Measurements from ENCODE around the gene RNASE13. TPM values are rescaled to one million over a fixed set of nuclear protein-coding genes. Genes with fewer than 3 reads are reported as not detected.

Gene RNASE13
- total and polyA plus RNA-seq, 2 of the 4 experiments (the other 2 are of a cell fraction): not detected

GRCh38 chr14:20988717-20989470 lies 45.7 kb downstream of the RNASE13 start:
- dilution Hi-C loops (cut with HindIII; ENCODE audit: low sequenced_read_pairs, unreplicated experiment): no loop called here
- peak overlapping the region; percentile 99 for H4K5ac ChIP-seq (ENCODE audit: low read depth, low read length)
- TF ChIP-seq CHD1 (IDR thresholded peaks at IDR 0.05; ENCODE audit: low read depth, low read length): no peak
- no peak for TF ChIP-seq POLR2A (IDR thresholded peaks at IDR 0.05; ENCODE audit: low read depth, low read length)
- no peak for TF ChIP-seq MAZ (IDR thresholded peaks at IDR 0.05; ENCODE audit: borderline replicate concordance, low read depth, low read length)
- no CpG with 5 or more reads among the region's 15 CpGs for WGBS, 2 experiments (ENCODE audit: extremely low coverage in 2 of 2, insufficient read length in 1 of 2)
- H3K4me1 ChIP-seq (ENCODE audit: control insufficient read depth, insufficient read depth, low read length): peaks cover 8% of the 10 kb centered on the region
- H3K14ac ChIP-seq (replicated peaks; ENCODE audit: low read depth, low read length): peak overlapping the region; percentile 95
- peak overlapping the region; percentile 91 for H2BK120ac ChIP-seq (ENCODE audit: low read depth, low read length)
- peak overlapping the region; percentile 98 for H3K4ac ChIP-seq (ENCODE audit: low read depth, low read length)
- intact Hi-C loops (cut with micrococcal nuclease): no loop called here
- peak overlapping the region; percentile 84 for H3K56ac ChIP-seq (ENCODE audit: extremely low read depth, insufficient read depth, low read length)
- peaks cover 9% of the 10 kb centered on the region for H3K36me3 ChIP-seq (ENCODE audit: control insufficient read depth, insufficient read depth, low read length)
- in situ Hi-C loops (cut with MboI; ENCODE audit: low sequenced_read_pairs): loop anchor here (25.0 kb wide), 1 partner anchor 652 kb away; the partner anchor contains the start of genes CCNB1IP1 and PARP2
- H3K9me3 ChIP-seq (ENCODE audit: control insufficient read depth, insufficient read depth, low read length): no peaks in the 10 kb centered on the region
- peak overlapping the region; percentile 75 for H2AFZ ChIP-seq (replicated peaks; ENCODE audit: low read length, poor library complexity)
- H3K4me2 ChIP-seq (ENCODE audit: low read depth, low read length): peak overlapping the region; percentile 85
- peak overlapping the region; percentile 97 for H4K91ac ChIP-seq (ENCODE audit: insufficient read depth, low read depth, low read length)
- H3K27ac ChIP-seq (ENCODE audit: insufficient read depth, low read length): peak overlapping the region; percentile 74
- peak overlapping the region; percentile 93 for H2AK9ac ChIP-seq (replicated peaks; ENCODE audit: low read depth, low read length, poor library complexity)
- no peaks in the 10 kb centered on the region for H4K20me1 ChIP-seq (ENCODE audit: insufficient read depth, low read length)
- peaks cover 16% of the 10 kb centered on the region for H3K9me1 ChIP-seq (ENCODE audit: insufficient read depth, low read length)
- POLR2A ChIA-PET (ENCODE audit: unreplicated experiment): interaction anchor here (0.6 kb wide), 1 partner anchor 260 kb away, joined by 3 read pairs; no protein-coding TSS in a partner anchor
- no TSS peak for BruUV-seq (replicated peaks)
- peak overlapping the region; percentile 85 for H3K18ac ChIP-seq (ENCODE audit: low read depth, low read length)
- H3K27me3 ChIP-seq (ENCODE audit: control insufficient read depth, insufficient read depth, low read length): no peaks in the 10 kb centered on the region
- no peak for ATAC-seq (ENCODE audit: low read depth)
- H3K23ac ChIP-seq (ENCODE audit: low read depth, low read length): peak overlapping the region; percentile 82
- CTCF ChIA-PET: interaction anchor here (1.8 kb wide), 1 partner anchor 18 kb away, joined by 7 read pairs; no protein-coding TSS in a partner anchor
- peak overlapping the region; percentile 92 for H2BK5ac ChIP-seq (ENCODE audit: low read depth, low read length, poor library complexity, severe bottlenecking)
- no peak for DNase-seq
- H3K79me1 ChIP-seq (ENCODE audit: low read depth in 1 of 2, low read length in 2 of 2): peaks cover 6 to 28% of the 10 kb centered on the region in 2 experiments
- H2BK15ac ChIP-seq (ENCODE audit: low read depth, low read length): peak overlapping the region; percentile 86
- peak overlapping the region; percentile 91 for H2BK20ac ChIP-seq (ENCODE audit: low read depth, low read length)
- peak overlapping the region; percentile 94 to 95 for H4K8ac ChIP-seq (ENCODE audit: low read depth in 2 of 2, low read length in 2 of 2)
- peak overlapping the region; percentile 10; the same call in 1 of the 2 replicates for H3K4me3 ChIP-seq (ENCODE audit: insufficient read depth, low read depth, low read length)
- peak overlapping the region; percentile 86 for H2AK5ac ChIP-seq (ENCODE audit: low read depth, low read length)
- peak overlapping the region; percentile 68 for H3K9ac ChIP-seq (ENCODE audit: low read depth, low read length)

Measured in IMR-90 (cell line).